ENCODE results near the gene PLB1. TPM values are rescaled to one million over a fixed set of nuclear protein-coding genes. Genes with fewer than 3 reads are reported as not detected.

The PLB1 gene
- total RNA-seq, 1 experiment from 2014 or later = 0.86 TPM

GRCh38 chr2:28590496-28591301, 94.8 kb downstream of the PLB1 start:
- DNase-seq (ENCODE audit: low read depth) = no peak

- DNase-seq (ENCODE audit: low read depth) = no peak
These were observed 96.0 kb downstream of the PLB1 start for GRCh38 chr2:28591711-28592335.

- no peak for DNase-seq (ENCODE audit: low read depth)
These were observed 96.6 kb downstream of the PLB1 start for GRCh38 chr2:28592481-28592880.

GRCh38 chr2:28593160-28593755, 97.4 kb downstream of the PLB1 start:
- no peak for DNase-seq (ENCODE audit: low read depth)

GRCh38 chr2:28594000-28594331, 98.1 kb downstream of the PLB1 start:
- DNase-seq (ENCODE audit: low read depth) = no peak

- peak; percentile 92 for DNase-seq (ENCODE audit: low read depth)
These were observed 98.7 kb downstream of the PLB1 start for GRCh38 chr2:28594332-28595108.

- DNase-seq (ENCODE audit: low read depth) = no peak
These were observed 99.5 kb downstream of the PLB1 start for GRCh38 chr2:28595323-28595722.

- DNase-seq (ENCODE audit: low read depth) = no peak
These were observed 102.6 kb downstream of the PLB1 start for GRCh38 chr2:28598484-28598883.

- DNase-seq (ENCODE audit: low read depth) = no peak
These were observed 104.3 kb downstream of the PLB1 start for GRCh38 chr2:28600181-28600580.

GRCh38 chr2:28601616-28602015, 105.8 kb downstream of the PLB1 start:
- DNase-seq (ENCODE audit: low read depth) = no peak

- no peak for DNase-seq (ENCODE audit: low read depth)
These were observed 106.3 kb downstream of the PLB1 start for GRCh38 chr2:28602136-28602660.

- no peak for DNase-seq (ENCODE audit: low read depth)
These were observed 107.1 kb downstream of the PLB1 start for GRCh38 chr2:28602751-28603639.

GRCh38 chr2:28603821-28604220, 108.0 kb downstream of the PLB1 start:
- DNase-seq (ENCODE audit: low read depth) = no peak

- no peak for DNase-seq (ENCODE audit: low read depth)
These were observed 108.5 kb downstream of the PLB1 start for GRCh38 chr2:28604284-28604843.

- peak; percentile 72 for DNase-seq (ENCODE audit: low read depth)
These were observed 111.2 kb downstream of the PLB1 start for GRCh38 chr2:28606986-28607441.

GRCh38 chr2:28607730-28608499, 112.1 kb downstream of the PLB1 start:
- DNase-seq (ENCODE audit: low read depth) = no peak

- no peak for DNase-seq (ENCODE audit: low read depth)
These were observed 112.9 kb downstream of the PLB1 start for GRCh38 chr2:28608500-28609424.

GRCh38 chr2:28610583-28611201, 114.8 kb downstream of the PLB1 start:
- peak; percentile 99 for DNase-seq (ENCODE audit: low read depth)

Measured in Daoy (cell line).